Activated naive CD4-positive, alpha-beta T cell treated with anti-CD3 and anti-CD28 coated beads, Interleukin-2, amount 50 U/mL, for 72 hours (primary cell): Measurements from ENCODE around the gene PHYKPL. TPM values are rescaled to one million over a fixed set of nuclear protein-coding genes. Genes with fewer than 3 reads are reported as not detected.
A peak's percentile ranks its signal among the peaks of the same experiment; 100 is the strongest.

Experiments used
- ATAC-seq, 2 donors: fragments of 150-1000 bp; cut with Tn5 transposase; 2 replicates each; pipeline ENCODE4 v1.10.0; 2021; ENCODE audit warnings: mild to moderate bottlenecking in 2 of 2, moderate library complexity in 2 of 2
- DNase-seq, 2 donors: peaks; one replicate each; pipeline ENCODE4 v3.0.0; 2021 to 2022; ENCODE audit warnings: low spot score in 2 of 2
- H3K27ac Mint-ChIP-seq, 2 donors: one replicate each; pipeline ENCODE4 v1.8.0; 2022; ENCODE audit warnings: mild to moderate bottlenecking in 2 of 2, mixed read lengths in 2 of 2
- H3K36me3 Mint-ChIP-seq, 2 donors: one replicate each; pipeline ENCODE4 v1.8.0; 2022; ENCODE audit warnings: mixed read lengths in 2 of 2
- H3K9me3 Mint-ChIP-seq, 2 donors: one replicate each; pipeline ENCODE4 v1.8.0; 2022; ENCODE audit warnings: mixed read lengths in 2 of 2
- total RNA-seq, 2 donors: library from RNA; stranded (reverse); gene quantifications; one replicate each; pipeline ENCODE4 v1.2.3, GENCODE V29; 2022

Gene PHYKPL
- total RNA-seq, 2 donors from 2014 or later, result 51.1 to 97.6 TPM

DNA sequence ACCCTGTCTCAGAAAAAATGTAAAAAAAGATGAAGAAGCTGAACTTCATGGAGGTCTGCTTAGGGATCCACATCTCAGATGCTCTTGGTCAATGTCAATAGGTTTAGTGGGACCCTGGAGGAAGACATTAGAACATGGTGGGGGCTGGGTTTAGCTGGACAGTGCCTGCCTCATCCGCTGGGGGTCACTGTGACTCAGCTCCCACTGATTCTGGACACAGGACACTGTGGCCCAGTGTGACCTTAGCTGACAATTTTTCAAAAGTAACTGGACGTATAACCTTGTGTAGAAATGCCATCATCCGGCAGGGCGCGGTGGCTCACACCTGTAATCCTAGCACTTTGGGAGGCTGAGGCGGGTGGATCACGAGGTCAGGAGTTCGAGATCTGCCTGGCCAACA lies 35.6 kb downstream of the PHYKPL start:
- H3K27ac Mint-ChIP-seq, result no peak overlapping the region
- no peak for DNase-seq
- H3K36me3 Mint-ChIP-seq, result peaks cover 0 to 6% of the 10 kb centered on the region in 2 donors
- no peaks in the 10 kb centered on the region for H3K9me3 Mint-ChIP-seq
- ATAC-seq, result no peak

DNA sequence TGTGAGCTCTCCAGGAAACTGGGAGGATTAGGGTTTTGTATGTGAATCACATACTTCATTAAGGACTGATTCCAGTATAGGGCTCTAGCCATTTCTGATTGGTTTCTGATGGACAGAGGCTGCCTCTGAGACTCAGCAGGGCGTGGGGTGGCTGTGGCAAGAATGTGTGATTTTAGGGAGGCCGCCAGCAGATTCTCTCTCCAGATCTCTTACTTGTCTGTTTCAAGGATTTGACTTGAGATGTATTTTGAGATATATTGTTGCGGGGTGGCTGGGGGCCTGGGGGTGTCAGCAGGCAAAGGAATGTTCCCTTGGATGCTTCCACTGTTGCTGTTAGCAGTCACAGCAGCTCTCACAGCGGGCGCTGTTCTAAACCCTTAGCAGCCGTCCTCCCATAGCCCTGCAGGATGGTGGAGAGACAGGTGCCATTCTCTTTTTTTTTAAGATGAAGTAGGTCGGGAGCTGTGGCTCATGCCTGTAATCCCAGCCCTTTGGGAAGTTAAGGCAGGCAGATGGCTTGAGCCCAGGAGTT lies 36.3 kb downstream of the PHYKPL start:
- no peak overlapping the region for H3K27ac Mint-ChIP-seq
- no peak for ATAC-seq

DNA sequence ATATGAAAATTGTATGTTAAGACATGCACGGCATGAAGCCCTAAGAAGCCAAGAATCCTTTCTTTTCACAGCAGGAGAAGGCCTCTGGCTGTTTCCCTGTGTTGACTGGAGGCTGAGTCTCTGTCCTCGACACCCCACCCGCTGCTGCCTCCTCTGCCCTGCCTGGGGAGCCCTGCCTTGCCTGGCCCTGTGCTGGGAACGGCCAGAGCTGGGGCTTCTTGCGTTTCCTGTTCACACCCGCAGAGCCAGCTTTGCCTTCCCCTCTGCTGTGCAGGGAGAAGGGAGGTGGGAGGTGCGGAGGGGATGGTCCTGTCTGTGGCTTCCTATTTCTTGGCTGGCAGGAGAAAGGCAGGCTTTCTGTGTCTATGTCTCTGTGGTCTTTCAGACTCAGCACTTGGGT lies 38.6 kb downstream of the PHYKPL start:
- no peak overlapping the region for H3K27ac Mint-ChIP-seq
- peak in 1 of 2 donors; percentile 46 for DNase-seq
- peaks cover 0 to 6% of the 10 kb centered on the region in 2 donors for H3K36me3 Mint-ChIP-seq
- peak in 1 of 2 donors; percentile 46 for ATAC-seq
- no peaks in the 10 kb centered on the region for H3K9me3 Mint-ChIP-seq

More for the DNA sequence above, 36.3 kb downstream of the PHYKPL start:
- Mint-ChIP-seq H3K9me3 (no peaks in the 10 kb centered on the region), H3K36me3 (peaks cover 0 to 6% of the 10 kb centered on the region in 2 donors)
- DNase-seq, result no peak

DNA sequence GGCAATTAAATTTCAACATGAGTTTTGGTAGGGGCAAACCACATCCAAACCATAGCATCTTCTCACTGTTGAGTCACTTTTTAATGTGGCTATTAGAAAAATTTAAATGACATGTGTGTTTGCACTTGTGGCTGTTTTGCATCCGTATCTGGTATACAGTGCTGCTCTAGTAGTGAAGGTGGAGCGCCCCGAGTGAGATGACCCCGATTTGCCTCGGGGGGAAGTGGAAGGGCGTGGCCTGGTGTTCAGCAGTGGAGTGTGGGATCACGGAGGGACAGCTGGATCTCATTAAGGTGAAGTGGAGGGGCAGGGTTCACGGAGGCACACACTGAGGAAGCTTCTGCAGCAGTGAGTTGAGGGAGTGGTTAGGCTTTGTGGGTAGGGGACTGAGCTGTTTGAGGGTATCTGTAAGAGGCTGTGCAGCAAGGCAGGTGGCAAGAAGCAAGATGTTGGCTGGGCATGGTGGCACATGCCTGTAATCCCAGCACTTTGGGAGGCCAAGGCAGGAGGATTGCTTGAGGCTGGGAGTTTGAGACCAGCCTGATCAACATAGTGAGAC lies 39.3 kb downstream of the PHYKPL start:
- H3K27ac Mint-ChIP-seq, result no peak overlapping the region
- peaks cover 0 to 6% of the 10 kb centered on the region in 2 donors for H3K36me3 Mint-ChIP-seq
- ATAC-seq (no peak), DNase-seq (no peak)
- no peaks in the 10 kb centered on the region for H3K9me3 Mint-ChIP-seq

DNA sequence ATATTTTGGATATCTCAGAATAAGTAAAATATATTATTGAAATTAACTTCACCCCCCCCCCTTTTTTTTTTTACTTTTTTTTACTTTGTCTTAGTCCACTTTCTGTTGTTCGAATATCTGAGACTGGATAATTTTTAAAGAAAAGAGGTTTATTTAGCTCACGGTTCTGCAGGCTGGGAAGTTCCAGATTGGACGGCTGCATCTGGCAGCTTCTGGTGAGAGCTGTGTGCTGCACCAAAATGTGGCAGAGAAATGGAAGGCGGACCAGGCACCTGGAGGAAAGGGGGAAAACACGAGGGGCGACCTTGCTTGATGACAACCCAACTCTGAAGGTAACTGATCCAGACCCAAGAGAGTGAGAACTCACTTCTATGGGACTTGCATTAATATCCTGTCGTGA lies 39.8 kb downstream of the PHYKPL start:
- no peak for DNase-seq
- Mint-ChIP-seq H3K9me3 (no peaks in the 10 kb centered on the region), H3K36me3 (peaks cover 0 to 6% of the 10 kb centered on the region in 2 donors), H3K27ac (no peak overlapping the region)
- ATAC-seq, result no peak

DNA sequence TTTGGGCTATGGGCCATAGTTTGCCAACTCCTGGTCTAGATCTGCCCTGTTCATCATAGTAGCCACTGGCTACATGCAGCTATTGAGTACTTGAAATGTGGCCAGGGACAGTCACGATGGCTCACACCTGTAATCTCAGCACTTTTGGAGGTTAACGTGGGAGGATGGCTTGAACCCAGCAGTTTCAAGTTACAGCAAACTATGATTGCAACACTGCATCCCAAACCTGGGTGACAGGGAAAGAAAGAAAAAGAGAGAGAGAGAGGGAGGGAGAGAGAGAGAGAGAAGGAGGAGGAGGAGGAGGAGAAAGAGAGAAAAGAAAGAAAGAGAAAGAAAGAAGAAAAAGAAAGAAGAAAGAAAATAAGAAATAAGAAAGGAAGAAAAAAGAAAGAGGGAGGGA lies 40.4 kb downstream of the PHYKPL start:
- peaks cover 0 to 6% of the 10 kb centered on the region in 2 donors for H3K36me3 Mint-ChIP-seq
- H3K9me3 Mint-ChIP-seq, result no peaks in the 10 kb centered on the region
- no peak for ATAC-seq
- H3K27ac Mint-ChIP-seq, result no peak overlapping the region
- DNase-seq, result no peak

DNA sequence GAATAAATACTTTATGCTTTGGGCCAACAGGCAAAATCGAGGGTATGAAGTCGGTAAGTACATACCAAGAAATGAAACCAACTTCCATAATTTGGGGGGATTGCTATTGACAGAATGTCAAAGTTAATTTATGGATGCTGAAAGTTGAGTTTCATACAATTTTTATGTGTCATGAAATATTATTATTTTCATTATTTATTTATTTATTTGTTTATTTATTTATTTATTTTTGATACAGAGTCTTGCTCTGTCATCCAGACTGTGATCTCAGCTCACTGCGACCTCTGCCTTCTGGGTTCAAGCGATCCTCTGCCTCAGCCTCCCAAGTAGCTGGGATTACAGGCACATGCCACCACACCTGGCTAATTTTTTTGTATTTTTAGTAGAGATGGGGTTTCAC lies 40.9 kb downstream of the PHYKPL start:
- no peak overlapping the region for H3K27ac Mint-ChIP-seq
- H3K9me3 Mint-ChIP-seq, result no peaks in the 10 kb centered on the region
- DNase-seq (no peak), ATAC-seq (no peak)
- H3K36me3 Mint-ChIP-seq, result peaks cover 0 to 6% of the 10 kb centered on the region in 2 donors

DNA sequence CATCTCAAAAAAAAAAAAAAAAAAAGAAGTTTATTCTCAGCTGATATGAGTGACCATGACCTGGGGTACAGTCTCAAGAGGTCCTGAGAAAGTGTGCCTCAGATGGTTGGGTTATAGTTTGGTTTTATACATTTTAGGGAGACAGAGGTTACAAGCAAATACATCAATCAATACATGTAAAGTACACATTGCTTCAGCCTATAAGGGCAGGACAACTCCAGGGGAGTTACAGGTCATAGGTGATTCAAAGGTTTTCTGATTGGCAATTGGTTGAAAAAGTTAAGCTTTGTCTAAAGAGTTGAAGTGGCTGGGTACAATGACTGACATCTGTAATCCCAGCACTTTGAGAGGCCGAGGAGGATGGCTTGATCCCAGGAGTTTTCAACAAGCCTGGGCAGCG lies 43.2 kb downstream of the PHYKPL start:
- DNase-seq (no peak), ATAC-seq (no peak)
- Mint-ChIP-seq H3K9me3 (no peaks in the 10 kb centered on the region), H3K27ac (no peak overlapping the region), H3K36me3 (peaks cover 0 to 6% of the 10 kb centered on the region in 2 donors)

DNA sequence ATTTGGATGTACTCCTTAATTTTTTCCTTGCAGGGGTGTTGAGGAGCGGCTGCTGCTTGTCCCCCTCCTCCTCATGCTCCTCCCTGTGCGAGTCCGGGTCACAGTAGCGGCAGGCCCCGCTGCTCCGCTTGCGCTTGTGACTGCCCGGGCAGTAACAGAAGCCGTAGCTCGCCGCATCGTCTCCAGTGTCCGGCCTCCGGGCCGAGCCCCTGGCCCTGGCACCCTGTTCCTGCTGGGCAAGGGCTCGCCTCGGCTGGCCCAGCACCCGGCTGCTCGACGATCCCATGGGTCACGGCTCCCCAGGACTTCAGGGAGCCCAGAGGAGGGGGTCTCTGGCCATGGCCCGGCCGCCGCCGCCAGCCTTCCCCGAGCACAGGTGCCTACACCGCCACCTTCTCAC lies 45.6 kb downstream of the PHYKPL start, which contains the start of gene GMCL2:
GMCL2 (minus strand) TSS at position 358 of the 400 bp plus-strand sequence; CDS start at position 286, 72 bp downstream.
- no peak for DNase-seq
- no peak for ATAC-seq
- no peaks in the 10 kb centered on the region for H3K9me3 Mint-ChIP-seq
- H3K27ac Mint-ChIP-seq, result no peak within 1 kb of the TSS
- H3K36me3 Mint-ChIP-seq, result no peaks in the 10 kb centered on the region

DNA sequence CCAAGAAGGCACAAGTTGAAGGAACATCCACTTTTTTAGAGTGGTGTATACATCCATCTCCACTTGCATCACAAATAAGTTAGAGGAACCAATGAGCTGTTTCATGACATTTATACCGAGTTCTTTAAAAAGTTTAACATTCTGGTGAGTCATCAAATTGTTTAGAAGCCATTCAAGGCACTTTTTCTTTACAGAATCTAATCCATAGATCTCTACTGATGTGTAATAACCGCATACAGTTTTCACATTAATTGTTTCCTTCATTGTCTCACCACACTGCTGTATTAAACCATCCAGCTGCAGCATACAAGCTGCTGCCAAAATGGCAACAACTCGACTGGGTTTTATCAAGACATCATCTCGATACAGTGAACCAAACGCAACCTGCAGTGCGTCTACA lies 46.2 kb downstream of the PHYKPL start:
- H3K27ac Mint-ChIP-seq, result no peak overlapping the region
- ATAC-seq (no peak), DNase-seq (no peak)
- no peaks in the 10 kb centered on the region for H3K9me3 Mint-ChIP-seq
- no peaks in the 10 kb centered on the region for H3K36me3 Mint-ChIP-seq

DNA sequence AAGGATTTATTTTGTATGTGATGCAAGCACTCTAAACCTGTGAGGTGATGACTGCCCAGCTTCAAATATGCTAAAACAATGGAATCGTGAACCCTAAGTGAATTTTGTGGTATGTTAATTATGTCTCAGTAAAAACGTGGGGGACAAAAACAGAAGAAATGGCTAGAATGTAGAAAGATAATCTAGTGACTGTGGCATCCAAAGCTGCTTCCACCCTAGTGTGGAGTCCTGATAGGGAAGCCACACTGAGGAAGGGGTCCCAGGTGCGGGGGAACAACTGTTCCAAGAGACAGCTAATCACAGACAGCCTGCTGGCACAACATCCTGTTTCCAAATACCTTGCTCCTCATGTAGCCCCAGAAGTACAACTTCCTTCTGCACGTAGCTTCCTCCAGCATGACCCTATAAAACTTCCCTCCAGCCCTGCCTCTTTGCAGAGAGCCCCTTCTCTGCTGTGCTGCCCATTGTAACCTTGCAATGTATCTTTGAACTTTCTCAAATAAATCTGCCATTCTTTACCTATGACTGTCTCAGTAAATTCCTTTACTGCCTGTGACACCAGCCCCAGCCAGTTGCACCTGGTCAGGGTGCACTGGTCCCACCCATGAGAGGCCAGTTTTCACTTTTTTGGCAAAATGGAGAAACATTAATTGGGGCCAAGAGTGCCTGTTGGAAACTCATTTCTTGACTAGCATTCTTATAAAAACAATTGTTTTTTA lies 50.3 kb downstream of the PHYKPL start:
- ATAC-seq (no peak), DNase-seq (no peak)
- peak overlapping the region in 1 of 2 donors; percentile 48 for H3K27ac Mint-ChIP-seq
- no peaks in the 10 kb centered on the region for H3K9me3 Mint-ChIP-seq
- H3K36me3 Mint-ChIP-seq, result no peaks in the 10 kb centered on the region

DNA sequence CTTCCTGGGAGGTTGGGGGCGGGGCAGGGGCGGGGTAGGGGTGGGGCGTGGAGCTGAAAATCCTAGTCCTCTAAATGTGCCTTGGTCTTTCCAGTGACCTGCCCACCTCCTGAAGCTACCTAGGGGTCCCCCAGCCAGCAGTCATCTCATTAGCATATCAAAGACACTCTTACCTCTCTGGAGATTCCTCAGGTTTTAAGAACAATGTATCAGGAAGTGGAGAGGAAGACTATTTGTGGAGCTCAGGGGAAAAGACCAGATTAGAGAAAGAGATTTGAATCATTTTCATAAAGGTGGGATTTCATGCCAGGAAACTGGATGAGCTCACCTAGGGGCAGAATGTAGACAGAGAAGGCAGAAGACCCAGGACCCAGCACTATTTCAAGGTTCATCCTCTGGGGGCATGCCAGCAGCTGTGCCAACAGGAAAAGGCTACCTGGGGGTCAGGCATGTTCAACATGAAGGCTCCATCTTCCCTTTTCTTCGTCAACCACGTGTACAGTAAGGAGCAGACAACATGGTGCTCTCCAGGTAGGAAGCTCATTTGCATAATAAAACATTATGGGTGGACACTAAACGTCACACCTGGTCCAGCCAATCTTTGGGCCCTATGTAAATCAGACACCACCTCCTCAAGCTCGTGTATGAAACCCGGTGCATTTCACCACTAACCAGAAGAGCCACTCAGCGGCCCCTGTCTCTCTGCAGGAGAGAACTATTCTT lies 52.3 kb downstream of the PHYKPL start:
- ATAC-seq, result no peak
- no peaks in the 10 kb centered on the region for H3K9me3 Mint-ChIP-seq
- no peak for DNase-seq
- no peak overlapping the region for H3K27ac Mint-ChIP-seq
- H3K36me3 Mint-ChIP-seq, result no peaks in the 10 kb centered on the region

DNA sequence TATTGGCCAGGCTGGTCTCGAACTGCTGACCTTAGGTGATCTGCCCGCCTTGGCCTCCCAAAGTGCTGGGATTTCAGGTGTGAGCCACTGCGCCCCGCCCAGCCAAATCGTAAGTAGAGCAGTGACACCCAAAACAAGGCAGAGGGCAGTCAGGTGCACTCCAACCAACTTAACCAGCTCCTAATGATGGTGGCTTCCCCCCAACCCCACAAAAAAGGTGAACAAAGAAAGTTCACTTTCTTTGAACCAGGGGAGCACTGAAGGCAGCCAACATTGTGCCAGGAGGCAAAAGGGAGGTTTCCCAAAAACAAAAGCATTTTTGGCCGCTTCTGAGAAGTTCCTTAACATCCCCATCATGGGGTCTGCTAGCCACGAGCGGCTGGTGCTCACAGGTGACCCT lies 55.0 kb downstream of the PHYKPL start:
- ATAC-seq (no peak), DNase-seq (no peak)
- H3K36me3 Mint-ChIP-seq, result no peaks in the 10 kb centered on the region
- no peaks in the 10 kb centered on the region for H3K9me3 Mint-ChIP-seq
- H3K27ac Mint-ChIP-seq, result no peak overlapping the region

DNA sequence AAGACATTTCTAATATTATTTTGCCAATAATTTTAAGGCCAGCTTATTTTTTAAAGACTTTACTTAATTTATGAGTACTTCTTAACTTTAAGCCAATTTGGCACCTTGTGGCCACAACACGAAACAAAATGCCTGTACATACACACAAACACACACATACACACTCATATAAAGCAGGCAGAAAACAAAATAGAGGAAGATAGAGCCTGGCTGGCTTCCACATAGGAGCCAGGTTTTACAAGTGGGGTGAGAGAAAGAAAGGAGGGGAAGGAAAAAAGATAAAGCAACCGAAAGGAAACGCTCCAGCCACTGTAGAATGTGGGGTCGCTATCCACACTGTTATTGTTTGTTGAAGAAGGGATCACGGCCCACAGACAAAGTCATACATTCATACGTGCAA lies 55.8 kb downstream of the PHYKPL start:
- Mint-ChIP-seq H3K9me3 (no peaks in the 10 kb centered on the region), H3K27ac (no peak overlapping the region), H3K36me3 (no peaks in the 10 kb centered on the region)
- ATAC-seq (no peak), DNase-seq (no peak)

DNA sequence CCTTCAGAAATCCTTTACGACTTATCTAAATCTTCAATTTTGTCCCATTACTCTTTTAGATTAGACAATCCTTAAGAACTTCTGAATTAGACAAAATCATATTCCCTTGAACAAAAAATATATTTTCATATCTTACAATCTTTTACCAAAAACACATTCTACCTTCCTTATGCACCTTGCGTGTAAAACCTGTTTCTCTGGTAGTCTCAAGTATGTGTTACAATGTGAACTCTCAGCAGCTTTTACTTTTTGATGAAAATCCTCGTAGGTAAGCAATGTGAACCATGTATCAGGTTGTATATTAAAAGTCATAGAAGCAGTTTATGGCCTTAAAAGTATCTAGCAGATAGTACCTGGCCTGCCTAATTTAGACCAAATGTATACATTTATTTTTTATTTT lies 58.1 kb downstream of the PHYKPL start:
- ATAC-seq, result no peak
- no peaks in the 10 kb centered on the region for H3K36me3 Mint-ChIP-seq
- DNase-seq, result no peak
- no peaks in the 10 kb centered on the region for H3K9me3 Mint-ChIP-seq
- H3K27ac Mint-ChIP-seq, result no peak overlapping the region

DNA sequence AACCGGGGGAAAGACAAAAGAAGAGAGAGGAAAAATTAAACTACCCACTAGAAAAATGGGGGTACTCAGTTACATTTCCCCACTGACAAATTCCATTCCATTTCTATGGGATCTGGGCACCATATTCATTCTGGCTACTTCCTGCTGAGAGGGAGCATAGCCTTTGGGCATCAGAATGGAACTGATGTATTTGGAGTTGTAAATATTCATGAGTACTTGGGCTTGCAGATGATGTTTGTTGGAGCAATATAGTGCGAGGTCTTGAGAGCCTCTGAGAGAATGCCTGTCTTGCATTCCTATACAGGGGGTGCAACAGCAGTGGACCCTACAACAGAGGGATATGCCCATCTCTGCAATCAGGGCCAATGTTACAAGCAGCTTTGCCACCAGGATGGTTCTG lies 62.1 kb downstream of the PHYKPL start:
- Mint-ChIP-seq H3K27ac (no peak overlapping the region), H3K9me3 (no peaks in the 10 kb centered on the region), H3K36me3 (no peaks in the 10 kb centered on the region)
- DNase-seq (no peak), ATAC-seq (no peak)

DNA sequence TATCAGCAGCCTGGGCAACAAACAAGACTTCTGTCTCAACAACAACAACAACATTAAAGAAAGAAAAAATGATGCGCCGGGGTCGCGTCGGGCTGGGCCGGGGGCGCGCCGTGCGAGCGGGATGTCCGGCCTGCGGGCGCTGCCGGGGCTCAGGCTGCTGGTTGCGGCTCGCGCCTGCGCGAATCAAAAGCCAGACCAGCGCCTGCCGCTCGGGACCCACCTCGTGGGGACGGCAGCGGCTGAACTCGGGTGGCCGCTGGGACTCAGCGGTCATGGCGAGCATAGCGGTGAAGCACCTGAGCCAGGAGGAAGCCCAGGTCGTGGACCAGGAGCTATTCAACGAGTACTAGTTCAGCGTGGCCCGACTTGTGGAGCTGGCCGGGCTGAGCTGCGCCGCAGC lies 67.0 kb downstream of the PHYKPL start:
- ATAC-seq (no peak), DNase-seq (peak in 1 of 2 donors; percentile 51)
- H3K27ac Mint-ChIP-seq, result no peak overlapping the region
- no peaks in the 10 kb centered on the region for H3K36me3 Mint-ChIP-seq
- H3K9me3 Mint-ChIP-seq, result no peaks in the 10 kb centered on the region
